HepG2 (cell line): ENCODE measurements around the gene CNNM4. TPM values are rescaled to one million over a fixed set of nuclear protein-coding genes. Genes with fewer than 3 reads are reported as not detected.

Source experiments
- ATAC-seq: fragments of 200-7000 bp; cut with Tn5 transposase; 3 replicates; pipeline ENCODE4 v1.9.1; 2020; ENCODE audit warnings: mild to moderate bottlenecking, moderate library complexity
- BruUV-seq: library from RNA; stranded (reverse); fragments of 400-500 nt; replicated peaks from 2 replicates; lab custom pipeline; 2021; lab: Mats Ljungman, UMichigan
- CTCF ChIA-PET: fragments of 300-600 bp; formaldehyde crosslinking; extraction: SDS; loops from one replicate; lab custom pipeline; 2021; ENCODE audit warnings: low total read pairs, inconsistent platforms, low intra/inter-chr PET ratio; lab: Yijun Ruan, JAX
- POLR2A ChIA-PET: fragments of 350-600 bp; sonication (Branson Sonifier 250); formaldehyde crosslinking; loops from one replicate; lab custom pipeline; 2020; ENCODE audit warnings: antibody characterized with exemption, inconsistent platforms; lab: Yijun Ruan, JAX
- DNase-seq: peaks from one replicate; pipeline ENCODE4 v3.0.0-alpha.2; 2015; ENCODE audit warnings: low spot score
- FAIRE-seq: peaks from 3 replicates; lab custom pipeline; 2011; peaks lifted over from hg19 to GRCh38; lab: Jason Lieb, UNC
- H2AFZ ChIP-seq: one replicate; pipeline ENCODE4 v1.6.1; 2011; ENCODE audit warnings: low read length, inconsistent platforms
- H3K27ac ChIP-seq: fragments of 300-600 bp; 3 replicates; pipeline ENCODE4 v1.8.0; 2011; ENCODE audit warnings: mixed run types, mild to moderate bottlenecking, mixed read lengths, low read length, inconsistent platforms; ENCODE audit not compliant: insufficient read depth; ENCODE audit errors: extremely low read length
- H3K27me3 ChIP-seq, 2 experiments: fragments of 200-600 bp in 1 of 2; 2 replicates in 1 of 2; 3 replicates in 1 of 2; pipeline versions ENCODE4 v1.6.0 to v1.8.0; 2011; ENCODE audit warnings: low read length in 2 of 2, mild to moderate bottlenecking in 2 of 2, moderate library complexity in 2 of 2, inconsistent platforms in 1 of 2; ENCODE audit not compliant: insufficient read depth in 2 of 2, control insufficient read depth in 1 of 2
- H3K36me3 ChIP-seq, 2 experiments: fragments of 200-600 bp in 1 of 2; replicated peaks in 1 of 2; 2 replicates in 1 of 2; 3 replicates in 1 of 2; pipeline versions ENCODE4 v1.5.1 to v1.8.0; 2011; ENCODE audit warnings: low read length in 2 of 2, inconsistent platforms in 1 of 2; ENCODE audit not compliant: insufficient read depth in 2 of 2, control insufficient read depth in 1 of 2
- H3K4me1 ChIP-seq: 2 replicates; pipeline ENCODE4 v1.5.1; 2012; ENCODE audit warnings: low read length, inconsistent platforms; ENCODE audit not compliant: insufficient read depth
- H3K4me2 ChIP-seq: 2 replicates; pipeline ENCODE4 v1.6.0; 2011; ENCODE audit warnings: low read depth, low read length, inconsistent platforms
- H3K4me3 ChIP-seq, 3 experiments: fragments of 200-600 bp in 1 of 3; sonication (generic), shearing (Covaris generic) in 1 of 3; replicated peaks in 1 of 3; 2 replicates each; pipeline ENCODE4 v1.5.1; 2011 to 2016; ENCODE audit warnings: low read length in 3 of 3, inconsistent platforms in 2 of 3, low read depth in 2 of 3, mild to moderate bottlenecking in 2 of 3, control low read depth in 1 of 3, mixed read lengths in 1 of 3; ENCODE audit not compliant: insufficient read depth in 1 of 3
- H3K79me2 ChIP-seq: one replicate; pipeline ENCODE4 v1.6.1; 2011; ENCODE audit warnings: low read length, inconsistent platforms; ENCODE audit not compliant: insufficient read depth
- H3K9ac ChIP-seq: 2 replicates; pipeline ENCODE4 v1.6.0; 2011; ENCODE audit warnings: mild to moderate bottlenecking, low read depth, low read length, inconsistent platforms; ENCODE audit not compliant: insufficient read depth
- H3K9me3 ChIP-seq: 2 replicates; pipeline ENCODE4 v1.5.1; 2012; ENCODE audit warnings: mild to moderate bottlenecking, low read length
- H4K20me1 ChIP-seq: 2 replicates; pipeline ENCODE4 v1.6.0; 2011; ENCODE audit warnings: inconsistent platforms, mild to moderate bottlenecking, low read length, moderate library complexity; ENCODE audit not compliant: insufficient read depth
- GLI4 ChIP-seq: sonication (generic); formaldehyde crosslinking; IDR thresholded peaks from 2 replicates; pipeline ENCODE4 v1.5.1; 2020; ENCODE audit warnings: missing genetic modification reagents, mild to moderate bottlenecking, moderate library complexity, borderline replicate concordance
- GTF2F1 ChIP-seq: fragments of 150-350 bp; IDR thresholded peaks from 2 replicates; pipeline ENCODE4 v1.6.1; 2014; ENCODE audit warnings: low read length
- LCORL ChIP-seq, 2 experiments: fragments of 450-650 bp in 1 of 2; sonication (generic) in 1 of 2; formaldehyde crosslinking in 1 of 2; IDR thresholded peaks; 2 replicates each; pipeline versions ENCODE4 v1.5.0 to v1.6.1; 2017 to 2020; ENCODE audit warnings: antibody characterized with exemption in 1 of 2, missing genetic modification reagents in 1 of 2
- MLLT10 ChIP-seq: sonication (generic); formaldehyde crosslinking; IDR thresholded peaks from 2 replicates; pipeline ENCODE4 v1.4.0; 2020; ENCODE audit warnings: missing genetic modification reagents
- POLR2AphosphoS2 ChIP-seq: IDR thresholded peaks from 2 replicates; pipeline ENCODE4 v1.6.1; 2011; ENCODE audit warnings: low read depth, low read length, improper control_type of control experiment
- SKIL ChIP-seq: sonication (generic); formaldehyde crosslinking; IDR thresholded peaks from 2 replicates; pipeline ENCODE4 v1.8.0; 2022; ENCODE audit warnings: missing genetic modification reagents, mild to moderate bottlenecking, moderate library complexity, borderline replicate concordance
- SMAD9 ChIP-seq: sonication (generic); formaldehyde crosslinking; IDR thresholded peaks from 2 replicates; pipeline ENCODE4 v1.5.1; 2020; ENCODE audit warnings: mild to moderate bottlenecking, missing genetic modification reagents
- SYNCRIP ChIP-seq: fragments of 200-400 bp; formaldehyde crosslinking; IDR thresholded peaks from 2 replicates; pipeline ENCODE4 v1.6.1; 2018; ENCODE audit warnings: mild to moderate bottlenecking, low read depth, low read length; ENCODE audit not compliant: insufficient read depth
- TFDP1 ChIP-seq: IDR thresholded peaks from 2 replicates; pipeline ENCODE4 v1.6.1; 2016; ENCODE audit warnings: missing compliant biosample characterization, missing genetic modification reagents, borderline replicate concordance
- WIZ ChIP-seq: sonication (generic); formaldehyde crosslinking; IDR thresholded peaks from 2 replicates; pipeline ENCODE4 v1.5.1; 2020; ENCODE audit warnings: mild to moderate bottlenecking, missing genetic modification reagents
- ZFP91 ChIP-seq: sonication (generic); formaldehyde crosslinking; IDR thresholded peaks from 2 replicates; pipeline ENCODE4 v1.9.0; 2022; ENCODE audit warnings: missing genetic modification reagents, mild to moderate bottlenecking, borderline replicate concordance
- ZNF12 ChIP-seq: sonication (generic); formaldehyde crosslinking; IDR thresholded peaks from 2 replicates; pipeline ENCODE4 v1.5.0; 2020; ENCODE audit warnings: missing genetic modification reagents
- ZNF225 ChIP-seq: sonication (generic); formaldehyde crosslinking; IDR thresholded peaks from 2 replicates; pipeline ENCODE4 v1.4.0; 2020; ENCODE audit warnings: mild to moderate bottlenecking, missing genetic modification reagents
- ZNF260 ChIP-seq: sonication (generic); formaldehyde crosslinking; IDR thresholded peaks from 2 replicates; pipeline ENCODE4 v1.4.0; 2020; ENCODE audit warnings: missing genetic modification reagents, low read depth, mild to moderate bottlenecking, borderline replicate concordance
- ZNF33A ChIP-seq: sonication (generic); formaldehyde crosslinking; IDR thresholded peaks from 2 replicates; pipeline ENCODE4 v1.5.1; 2020; ENCODE audit warnings: missing genetic modification reagents, mild to moderate bottlenecking, moderate library complexity, borderline replicate concordance
- ZNF367 ChIP-seq: sonication (generic); formaldehyde crosslinking; IDR thresholded peaks from 2 replicates; pipeline ENCODE4 v1.4.0; 2020; ENCODE audit warnings: missing genetic modification reagents, borderline replicate concordance
- ZNF782 ChIP-seq: sonication (generic); formaldehyde crosslinking; IDR thresholded peaks from 2 replicates; pipeline ENCODE4 v1.4.0; 2020; ENCODE audit warnings: missing genetic modification reagents, mild to moderate bottlenecking, borderline replicate concordance
- WGBS: methylation state at CpG from one replicate; pipeline ENCODE4 v1.1.6; 2017; ENCODE audit warnings: low lambda C conversion rate; 5-methylcytosine and 5-hydroxymethylcytosine counted together
- in situ Hi-C: cut with HindIII; loops from 2 replicates; pipeline ENCODE4 v1.10.0; 2017; ENCODE audit warnings: low pct_unique_long_range_greater_than_20kb; ENCODE audit not compliant: extremely low pct_ligation_motif_present
- intact Hi-C: fragments of 100-400 bp; cut with micrococcal nuclease; formaldehyde crosslinking; loops from one replicate; pipeline ENCODE4 v1.10.0; 2022; ENCODE audit not compliant: unreplicated experiment
- polyA plus RNA-seq, 8 experiments: library from polyadenylated mRNA; depleted of rRNA in 3 of 8; stranded (reverse) in 7 of 8; unstranded in 1 of 8; fragments of >200 nt; fragmentation: Illumina TruSeq in 4 of 8; extraction: Trizol in 4 of 8; gene quantifications; 2 replicates each; pipeline versions ENCODE4 v1.2.1 to v1.2.3, GENCODE V29; 2011 to 2016; ENCODE audit warnings: low read depth in 4 of 8, missing spikeins in 1 of 8, mixed read lengths in 1 of 8; ENCODE audit not compliant: insufficient read depth in 1 of 8
- total RNA-seq, 5 experiments: library from RNA; depleted of rRNA; stranded (reverse); fragments of >200 nt; fragmentation: Illumina TruSeq; extraction: Trizol; gene quantifications; 2 replicates each; pipeline ENCODE4 v1.2.3, GENCODE V29; 2016; ENCODE audit warnings: low read depth in 1 of 5

Gene CNNM4
- total and polyA plus RNA-seq, 2 of the 13 experiments (the other 11 are each of a cell fraction or from before 2014, with no cell fraction given): 5.9 to 8.4 TPM

GRCh38 chr2:96847586-96847985 is 86.9 kb downstream of the CNNM4 start (continued):
- TF ChIP-seq ZNF225 (CRISPR knock-in tag): no peak
- no peak for TF ChIP-seq ZNF33A (CRISPR knock-in tag)
- TF ChIP-seq ZNF260 (CRISPR knock-in tag): no peak
- TF ChIP-seq SMAD9: no peak
- no peak for TF ChIP-seq SYNCRIP
- no peak for TF ChIP-seq ZNF367 (CRISPR knock-in tag)
- no peak; the same call in 1 of the 2 replicates for TF ChIP-seq POLR2AphosphoS2
- no peak for TF ChIP-seq MLLT10 (CRISPR knock-in tag)
- TF ChIP-seq WIZ (CRISPR knock-in tag): no peak
- no peak for TF ChIP-seq SKIL

- Histone ChIP-seq H3K36me3 (peaks cover 9 to 37% of the 10 kb centered on the region in 2 experiments), H3K9me3 (no peaks in the 10 kb centered on the region), H3K27ac (peak overlapping the region; percentile 37), H3K79me2 (no peaks in the 10 kb centered on the region), H4K20me1 (no peaks in the 10 kb centered on the region), H3K4me1 (peaks cover 14% of the 10 kb centered on the region), H2AFZ (no peak overlapping the region), H3K4me3 (no peak overlapping the region), H3K9ac (no peak overlapping the region), H3K27me3 (no peaks in the 10 kb centered on the region), H3K4me2 (no peak overlapping the region)
- FAIRE-seq: peak; percentile 77
- ATAC-seq: peak; percentile 92
- intact Hi-C loops: no loop called here
- CTCF ChIA-PET: no interaction called here
- POLR2A ChIA-PET: interaction anchor here (1.1 to 3.3 kb wide), 3 partner anchors 9 to 20 kb away, joined by 3 to 16 read pairs (median 8); partner anchors contain the start of gene ANKRD39
- BruUV-seq: no TSS peak
- 62% methylated on average over 9 of the region's 9 CpGs for WGBS
- in situ Hi-C loops: no loop called here
- peak; percentile 60 for DNase-seq
- TF ChIP-seq ZNF782 (CRISPR knock-in tag) (0 out of 2 replicates have a peak, but pooled peaks have one; percentile 42), ZFP91 (CRISPR knock-in tag) (peak; percentile 39; the same call in 1 of the 2 replicates), ZNF12 (CRISPR knock-in tag) (no peak), MLLT10 (CRISPR knock-in tag) (no peak), LCORL (IDR thresholded peaks at IDR 0.05) (no peak), LCORL (CRISPR knock-in tag; IDR thresholded peaks at IDR 0.05) (peak; percentile 26; the same call in 1 of the 2 replicates), GLI4 (CRISPR knock-in tag) (no peak), GTF2F1 (no peak), TFDP1 (CRISPR knock-in tag) (no peak)
Measured at GRCh38 chr2:96848264-96848663, 87.6 kb downstream of the CNNM4 start.
